Neuron (in vitro differentiated cells): ENCODE measurements around the gene LRRC28.

Source experiments
- H2AFZ ChIP-seq: one replicate; pipeline ENCODE4 v1.6.1; 2013; ENCODE audit warnings: low read depth, mild to moderate bottlenecking, inconsistent platforms, low read length, moderate library complexity
- H3K27me3 ChIP-seq: one replicate; pipeline ENCODE4 v1.6.1; 2013; ENCODE audit warnings: low read length; ENCODE audit not compliant: insufficient read depth
- H3K36me3 ChIP-seq: one replicate; pipeline ENCODE4 v1.6.1; 2013; ENCODE audit warnings: low read length; ENCODE audit not compliant: insufficient read depth
- H3K4me1 ChIP-seq: one replicate; pipeline ENCODE4 v1.6.1; 2013; ENCODE audit warnings: low read length; ENCODE audit not compliant: insufficient read depth
- H3K4me3 ChIP-seq: 2 replicates; pipeline ENCODE4 v1.5.1; 2013; ENCODE audit warnings: mild to moderate bottlenecking, low read length, moderate library complexity
- H3K9me3 ChIP-seq: one replicate; pipeline ENCODE4 v1.6.1; 2013; ENCODE audit warnings: low read length

Gene LRRC28

GRCh38 chr15:99414755-99415731, 163.8 kb downstream of the LRRC28 start:
- no peaks in the 10 kb centered on the region for H3K27me3 ChIP-seq
- no peaks in the 10 kb centered on the region for H3K36me3 ChIP-seq
- H3K4me3 ChIP-seq, result no peak overlapping the region
- no peak overlapping the region for H2AFZ ChIP-seq
- no peaks in the 10 kb centered on the region for H3K9me3 ChIP-seq
- no peaks in the 10 kb centered on the region for H3K4me1 ChIP-seq

DNA sequence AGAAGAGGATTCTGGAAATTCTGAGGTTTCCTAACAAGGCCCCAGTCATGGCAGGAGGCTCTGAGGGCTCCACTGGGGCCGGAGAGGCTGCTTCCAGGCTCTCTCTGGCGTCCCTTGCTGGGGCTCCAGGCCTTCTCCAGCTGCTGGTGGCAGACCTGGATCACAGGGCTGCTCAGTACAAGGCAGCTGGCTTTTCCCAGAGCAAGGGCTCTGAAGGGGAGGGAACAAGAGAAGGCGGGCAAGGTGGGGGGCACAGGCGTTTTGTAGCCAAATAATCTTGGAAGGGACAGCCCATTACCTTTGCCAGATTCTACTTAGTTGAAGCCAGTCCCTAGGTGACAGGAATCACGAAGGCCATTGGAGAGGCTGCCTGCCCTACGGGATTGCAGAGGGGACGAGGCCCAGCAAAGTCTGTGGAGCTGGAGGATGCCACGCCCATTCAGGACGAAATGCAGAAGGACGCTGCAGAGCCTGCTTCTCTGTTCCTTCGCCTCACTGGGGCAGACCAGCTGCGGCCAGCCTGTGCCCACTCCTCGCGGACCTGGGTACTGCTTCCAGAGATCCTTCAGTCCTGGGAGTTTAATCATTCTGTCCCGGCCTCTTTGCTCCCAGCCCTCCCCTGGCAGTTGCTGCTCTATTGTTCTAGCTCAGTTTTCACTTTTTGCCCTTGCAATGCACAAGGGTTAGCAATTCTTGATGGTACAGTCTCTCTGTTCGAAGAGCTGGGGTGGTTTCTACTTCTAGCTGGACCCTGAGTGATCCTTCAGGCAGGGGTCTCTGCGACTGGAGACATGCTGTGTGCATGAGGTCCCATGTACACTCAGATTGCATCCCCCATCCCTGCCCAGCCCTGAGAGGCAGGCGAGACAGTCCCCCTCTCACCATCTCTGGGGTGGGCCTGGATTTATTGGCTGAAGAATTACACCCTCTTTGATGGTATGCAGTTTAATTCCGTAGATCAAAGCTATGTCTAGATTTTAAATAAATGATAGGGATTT, 165.2 kb downstream of the LRRC28 start:
- H2AFZ ChIP-seq, result no peak overlapping the region
- H3K4me1 ChIP-seq, result no peaks in the 10 kb centered on the region
- H3K4me3 ChIP-seq, result no peak overlapping the region
- H3K27me3 ChIP-seq, result no peaks in the 10 kb centered on the region
- H3K9me3 ChIP-seq, result no peaks in the 10 kb centered on the region
- H3K36me3 ChIP-seq, result no peaks in the 10 kb centered on the region

GRCh38 chr15:99421172-99421656, 169.9 kb downstream of the LRRC28 start:
- H3K36me3 ChIP-seq, result no peaks in the 10 kb centered on the region
- no peaks in the 10 kb centered on the region for H3K9me3 ChIP-seq
- no peak overlapping the region for H2AFZ ChIP-seq
- no peaks in the 10 kb centered on the region for H3K4me1 ChIP-seq
- no peaks in the 10 kb centered on the region for H3K27me3 ChIP-seq
- no peak overlapping the region for H3K4me3 ChIP-seq

GRCh38 chr15:99421758-99422157, 170.5 kb downstream of the LRRC28 start:
- Histone ChIP-seq H3K4me1 (no peaks in the 10 kb centered on the region), H3K9me3 (no peaks in the 10 kb centered on the region), H3K36me3 (no peaks in the 10 kb centered on the region), H2AFZ (no peak overlapping the region), H3K27me3 (no peaks in the 10 kb centered on the region), H3K4me3 (no peak overlapping the region)

DNA sequence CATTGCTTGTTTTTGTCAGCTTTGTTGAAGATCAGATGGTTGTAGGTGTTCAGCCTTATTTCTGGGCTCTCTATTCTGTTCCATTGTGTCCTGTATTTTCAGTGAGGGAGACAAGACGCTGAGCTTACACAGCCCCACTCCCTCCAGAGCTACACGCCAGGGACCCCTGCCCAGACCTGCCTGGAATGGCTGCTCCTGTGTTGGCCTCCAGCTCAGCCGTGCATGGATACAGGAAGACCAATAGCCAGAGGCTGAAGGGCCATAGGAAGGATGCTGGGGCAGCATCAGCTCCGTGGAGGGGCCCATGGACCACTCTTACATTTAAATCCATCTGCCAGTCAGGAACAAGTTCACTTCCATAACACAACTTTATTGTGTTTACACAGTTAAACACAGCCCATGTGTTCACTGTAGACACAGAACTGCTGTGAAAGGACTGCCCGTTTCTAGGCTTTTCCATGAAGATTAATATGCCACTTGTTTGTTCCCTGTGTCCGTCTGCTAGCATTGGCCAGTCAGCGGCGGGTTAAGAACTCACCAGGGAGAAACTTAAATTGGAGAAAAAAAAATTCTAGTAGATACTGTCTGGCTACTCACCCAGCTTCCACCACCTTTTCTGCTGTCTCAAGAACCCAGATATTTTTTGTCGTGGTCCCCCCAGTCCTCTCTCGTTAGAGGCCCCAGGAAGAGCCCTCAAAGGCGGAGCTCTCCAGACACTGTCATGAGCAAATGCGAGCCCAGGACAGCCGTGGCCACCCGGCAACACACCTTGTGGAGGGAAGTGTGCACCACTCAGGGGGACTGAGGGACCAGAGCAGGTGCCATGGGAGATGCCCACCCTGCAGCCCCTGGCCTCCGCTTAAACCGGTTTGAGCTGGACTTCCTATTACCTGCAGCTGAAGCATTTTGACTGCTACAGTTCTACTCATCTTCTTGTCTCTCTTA, 172.2 kb downstream of the LRRC28 start:
- H3K9me3 ChIP-seq, result no peaks in the 10 kb centered on the region
- no peak overlapping the region for H2AFZ ChIP-seq
- no peaks in the 10 kb centered on the region for H3K27me3 ChIP-seq
- H3K4me1 ChIP-seq, result no peaks in the 10 kb centered on the region
- no peak overlapping the region for H3K4me3 ChIP-seq
- H3K36me3 ChIP-seq, result no peaks in the 10 kb centered on the region

DNA sequence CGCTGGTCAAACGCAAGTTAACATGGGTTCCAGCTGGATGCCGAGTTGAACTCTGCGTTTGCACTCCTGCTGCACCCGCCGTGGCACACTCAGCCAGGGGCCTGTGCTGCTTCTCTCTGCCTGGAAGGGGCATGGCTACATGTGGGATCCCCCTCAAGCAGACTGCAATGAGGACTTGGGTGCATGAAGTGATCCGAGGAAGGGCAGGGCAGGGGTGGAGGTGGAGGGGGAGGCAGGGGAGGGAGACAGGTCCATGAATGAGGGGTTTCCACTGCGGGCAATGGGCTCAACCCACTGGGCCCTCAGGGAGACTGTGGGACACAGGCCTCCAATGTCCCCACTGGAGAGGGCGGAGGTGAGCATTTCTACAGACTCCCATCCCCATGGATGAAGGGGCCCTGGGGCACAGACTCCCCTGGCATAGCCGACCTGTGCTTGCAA, 172.9 kb downstream of the LRRC28 start:
- Histone ChIP-seq H3K27me3 (no peaks in the 10 kb centered on the region), H3K4me3 (no peak overlapping the region), H2AFZ (no peak overlapping the region), H3K36me3 (no peaks in the 10 kb centered on the region), H3K9me3 (no peaks in the 10 kb centered on the region), H3K4me1 (no peaks in the 10 kb centered on the region)

- Histone ChIP-seq H3K4me3 (no peak overlapping the region), H3K36me3 (no peaks in the 10 kb centered on the region), H2AFZ (no peak overlapping the region), H3K27me3 (no peaks in the 10 kb centered on the region), H3K4me1 (no peaks in the 10 kb centered on the region), H3K9me3 (no peaks in the 10 kb centered on the region)
These were observed 173.8 kb downstream of the LRRC28 start for GRCh38 chr15:99424978-99425656.

DNA sequence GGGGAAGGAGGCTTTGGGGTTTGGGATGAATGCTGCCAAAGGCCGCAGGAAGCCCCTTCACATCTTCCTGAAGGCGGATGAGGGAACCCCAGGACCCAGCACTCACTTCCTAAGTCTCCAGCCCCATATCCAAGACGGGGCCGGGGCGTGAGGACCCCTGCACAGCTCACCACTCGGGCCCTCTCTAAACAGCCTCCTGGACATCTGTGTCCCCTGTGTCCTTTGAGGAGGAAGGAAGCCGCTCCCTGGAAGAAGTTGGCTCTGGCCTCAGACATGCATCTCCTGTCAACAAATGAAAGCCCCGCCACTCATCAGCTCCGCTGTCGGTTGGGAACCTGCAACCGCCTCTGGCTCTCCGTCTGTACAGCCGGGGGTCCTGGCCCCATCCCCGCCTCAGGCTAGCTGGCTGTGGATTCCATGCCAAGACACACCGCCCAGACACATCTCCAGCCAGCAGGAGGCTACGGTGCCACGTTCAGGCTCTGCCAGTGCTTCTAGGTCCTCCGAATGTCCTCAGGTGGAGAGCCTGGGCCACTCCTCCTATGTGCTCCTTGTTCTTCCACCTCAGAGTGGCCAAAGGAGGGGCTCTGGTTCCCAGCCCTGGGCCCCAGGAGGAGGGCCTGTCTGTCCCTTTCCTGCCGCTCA, 174.5 kb downstream of the LRRC28 start:
- no peaks in the 10 kb centered on the region for H3K36me3 ChIP-seq
- no peaks in the 10 kb centered on the region for H3K4me1 ChIP-seq
- H2AFZ ChIP-seq, result no peak overlapping the region
- H3K4me3 ChIP-seq, result no peak overlapping the region
- H3K27me3 ChIP-seq, result no peaks in the 10 kb centered on the region
- no peaks in the 10 kb centered on the region for H3K9me3 ChIP-seq

- Histone ChIP-seq H3K4me3 (no peak overlapping the region), H3K27me3 (no peaks in the 10 kb centered on the region), H3K36me3 (no peaks in the 10 kb centered on the region)
These were observed 175.3 kb downstream of the LRRC28 start for GRCh38 chr15:99426431-99427105.

GRCh38 chr15:99427210-99427609, 175.9 kb downstream of the LRRC28 start:
- H3K4me1 ChIP-seq, result no peaks in the 10 kb centered on the region
- H3K36me3 ChIP-seq, result no peaks in the 10 kb centered on the region
- no peak overlapping the region for H2AFZ ChIP-seq
- no peak overlapping the region for H3K4me3 ChIP-seq
- no peaks in the 10 kb centered on the region for H3K27me3 ChIP-seq
- H3K9me3 ChIP-seq, result no peaks in the 10 kb centered on the region

More at GRCh38 chr15:99426431-99427105, 175.3 kb downstream of the LRRC28 start:
- Histone ChIP-seq H2AFZ (no peak overlapping the region), H3K9me3 (no peaks in the 10 kb centered on the region), H3K4me1 (no peaks in the 10 kb centered on the region)
